Activated T-helper 1 cell treated with Interleukin-2 at 50 U/mL for 16 hours (primary cell): ENCODE data around the gene COL13A1.

Experiments
- DNase-seq: peaks from one replicate; pipeline ENCODE4 v3.0.0-alpha.2; 2020; ENCODE audit warnings: low read depth

COL13A1 gene

GRCh38 chr10:69965919-69966662 is 164.4 kb downstream of the COL13A1 start:
- DNase-seq, result no peak

DNA sequence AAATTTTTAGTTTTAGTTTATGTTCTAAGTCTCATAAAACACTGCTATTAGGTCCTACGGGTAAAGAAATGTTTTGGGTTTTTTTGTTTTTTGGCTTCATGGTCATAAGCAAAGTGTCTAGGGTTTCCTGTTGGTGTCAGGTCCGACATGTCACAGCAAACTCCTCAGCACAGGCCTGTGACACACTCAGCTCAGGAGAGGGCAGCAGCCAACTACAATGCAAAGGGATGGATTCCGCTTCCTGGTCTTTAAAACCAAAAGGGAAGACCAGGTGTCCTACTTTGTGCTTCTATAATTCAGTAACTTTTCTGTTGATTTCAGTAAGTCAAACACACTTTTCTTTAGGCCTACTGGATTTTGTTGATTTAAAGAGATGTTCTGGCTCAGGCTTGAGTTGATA is 167.1 kb downstream of the COL13A1 start:
- DNase-seq, result no peak

- no peak for DNase-seq
Observed at GRCh38 chr10:69969977-69970376, 168.3 kb downstream of the COL13A1 start.

DNA sequence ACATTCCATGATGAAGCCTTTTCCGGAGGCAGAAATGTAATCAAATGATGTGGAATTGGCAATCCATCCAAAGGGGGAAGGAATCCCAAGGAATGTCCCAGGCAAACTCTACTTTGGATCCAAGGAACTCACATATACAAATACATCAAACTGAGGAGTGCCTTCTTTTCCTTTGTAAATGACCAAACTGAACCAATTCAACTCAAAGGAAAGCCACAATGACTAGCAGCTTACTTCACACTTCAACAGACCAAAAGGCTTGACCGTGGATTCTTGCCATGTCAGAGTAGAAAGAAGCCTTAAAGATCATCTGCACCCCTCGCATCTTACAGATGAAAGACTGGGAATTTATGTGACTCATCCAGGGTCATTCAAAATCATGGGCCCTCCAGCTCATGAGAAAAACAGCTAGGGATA is 171.3 kb downstream of the COL13A1 start:
- no peak for DNase-seq

DNA sequence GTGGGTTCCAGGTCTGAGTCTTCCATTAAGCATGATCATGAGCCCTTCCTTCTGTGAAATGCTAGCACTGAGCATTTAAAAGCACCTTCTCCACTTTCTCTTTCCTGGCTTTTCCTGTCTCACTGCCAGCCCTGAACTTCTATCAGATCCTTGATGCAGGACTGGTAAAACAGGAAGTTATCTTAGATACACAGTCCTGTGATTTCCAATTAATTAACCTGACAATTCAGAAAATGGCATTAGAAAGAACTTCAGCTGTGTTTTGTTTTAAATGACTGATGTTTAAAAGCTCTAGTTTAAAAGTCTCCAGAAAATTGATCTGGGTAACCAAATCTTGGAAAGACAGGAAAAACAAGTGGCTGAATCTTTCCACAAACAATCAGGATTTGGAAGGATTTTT is 172.0 kb downstream of the COL13A1 start:
- DNase-seq, result no peak

DNA sequence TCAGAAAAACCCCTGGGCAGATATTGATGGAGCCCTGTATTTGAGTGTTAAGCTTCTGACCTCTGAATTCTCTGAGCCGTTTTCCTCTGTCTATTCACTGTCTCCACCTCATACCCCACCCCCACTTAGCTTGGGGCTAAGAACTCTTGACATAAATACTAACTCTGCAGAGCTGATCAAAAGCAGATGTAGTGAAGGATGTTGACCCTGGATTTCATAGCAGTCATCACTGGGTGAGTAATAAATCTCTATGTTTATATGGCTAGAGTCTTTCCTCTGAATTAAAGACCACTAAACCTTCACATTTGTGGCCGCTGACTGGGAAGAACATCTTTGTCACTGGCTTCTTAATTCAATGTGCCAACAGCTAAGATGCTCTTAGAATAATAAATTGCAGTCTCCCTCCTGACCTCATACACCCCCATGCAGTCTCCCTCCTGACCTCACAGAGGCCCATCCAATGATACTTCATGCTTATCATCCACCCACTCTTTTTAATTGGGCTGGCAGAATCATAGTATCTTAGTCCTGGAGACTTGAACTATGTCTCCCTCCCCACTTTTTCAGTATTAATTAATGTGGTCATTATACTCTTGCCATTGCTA is 172.9 kb downstream of the COL13A1 start:
- no peak for DNase-seq

GRCh38 chr10:69976795-69977546 is 175.3 kb downstream of the COL13A1 start:
- DNase-seq, result no peak

GRCh38 chr10:69979174-69979573 is 177.5 kb downstream of the COL13A1 start:
- no peak for DNase-seq

DNA sequence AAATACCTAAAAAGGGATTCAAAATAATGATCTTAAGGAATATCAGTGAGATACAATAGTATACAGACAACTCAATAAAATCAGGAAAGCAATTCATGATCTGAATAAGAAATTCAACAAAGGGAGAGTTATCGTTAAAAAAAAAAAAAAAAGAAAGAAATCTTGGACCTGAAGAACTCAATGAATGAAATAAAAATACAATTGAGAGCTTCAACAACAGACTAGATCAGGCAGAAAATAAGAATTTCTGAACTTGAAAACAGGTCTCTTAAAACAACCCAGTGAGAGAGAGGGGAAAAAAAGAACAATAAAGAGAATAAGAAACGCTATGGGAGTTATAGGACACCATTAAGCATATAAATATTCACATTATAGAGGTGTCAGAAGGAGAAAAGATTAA is 179.0 kb downstream of the COL13A1 start:
- no peak for DNase-seq

DNA sequence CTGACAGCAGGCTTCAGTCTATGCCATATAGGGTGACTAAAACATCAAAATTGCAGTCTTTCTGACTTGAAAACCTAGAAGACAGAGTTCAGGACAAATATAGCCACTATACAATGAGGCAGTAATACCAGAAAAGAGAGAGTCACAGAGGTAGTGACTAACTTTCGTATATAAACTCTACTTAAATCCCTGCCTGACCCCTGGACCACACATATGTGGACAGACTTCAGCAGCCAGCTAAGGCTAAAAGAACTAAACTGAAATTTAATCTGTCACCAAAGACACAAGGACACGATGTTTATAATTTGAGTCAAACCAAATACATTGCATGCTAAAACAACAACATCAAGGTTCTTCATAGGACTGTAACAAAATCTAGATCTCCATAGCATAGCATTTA is 186.4 kb downstream of the COL13A1 start:
- DNase-seq, result no peak

DNA sequence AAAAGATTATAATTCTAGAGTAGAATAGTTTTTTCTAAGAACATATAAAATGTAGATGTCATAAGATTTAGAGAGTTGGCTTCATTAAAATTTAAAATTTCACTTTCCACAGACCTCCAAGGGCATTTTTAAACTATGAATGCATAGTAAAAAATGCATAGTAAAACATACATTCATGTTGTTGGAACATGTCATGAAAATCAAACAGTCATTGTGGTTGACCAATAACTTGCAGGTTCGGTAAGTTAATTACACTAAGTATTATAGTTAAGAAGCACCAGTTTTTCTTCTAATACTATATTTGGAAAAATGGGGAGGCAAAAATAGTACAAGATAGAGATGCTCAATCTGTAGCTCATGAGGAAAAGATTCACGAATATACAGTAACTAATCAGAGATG is 189.4 kb downstream of the COL13A1 start:
- no peak for DNase-seq

- DNase-seq, result no peak
Observed at GRCh38 chr10:69994262-69994661, 192.6 kb downstream of the COL13A1 start.

- no peak for DNase-seq
Observed at GRCh38 chr10:69996611-69997010, 194.9 kb downstream of the COL13A1 start.

DNA sequence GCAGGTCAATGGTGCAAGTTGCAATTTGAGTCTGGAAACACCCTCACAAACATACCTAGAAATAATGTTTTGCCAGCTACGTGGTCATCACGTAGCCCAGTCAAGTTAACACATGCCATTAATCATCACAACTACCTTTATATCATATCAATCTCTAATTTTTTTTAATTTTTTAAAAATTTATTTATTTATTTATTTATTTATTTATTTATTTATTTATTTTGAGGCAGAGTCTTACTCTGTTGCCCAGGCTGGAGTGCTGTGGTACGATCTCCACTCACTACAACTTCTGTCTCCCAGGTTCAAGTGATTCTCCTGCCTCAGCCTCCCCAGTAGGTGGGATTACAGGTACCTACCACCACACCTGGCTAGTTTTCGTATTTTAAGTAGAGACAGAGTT is 198.6 kb downstream of the COL13A1 start:
- DNase-seq, result no peak

- DNase-seq, result no peak
Observed at GRCh38 chr10:70007116-70007820, 205.6 kb downstream of the COL13A1 start.
